WTC11 (cell line): ENCODE measurements around the gene PPIP5K2. TPM values are rescaled to one million over a fixed set of nuclear protein-coding genes. Genes with fewer than 3 reads are reported as not detected.
A peak's percentile ranks its signal among the peaks of the same experiment; 100 is the strongest.

ENCODE experiments used
- ATAC-seq: fragments of 200-7000 bp; cut with Tn5 transposase; 2 replicates; pipeline ENCODE4 v1.10.0; 2021; ENCODE audit warnings: mild to moderate bottlenecking, moderate library complexity
- CTCF ChIA-PET: fragments of 300-600 bp; sonication (Branson Sonifier 250); formaldehyde crosslinking; loops from one replicate; lab custom pipeline; 2021; ENCODE audit warnings: antibody characterized with exemption; lab: Charles Lee
- POLR2A ChIA-PET: fragments of 350-600 bp; sonication (Branson Sonifier 250); formaldehyde crosslinking; loops from one replicate; lab custom pipeline; 2021; ENCODE audit warnings: antibody characterized with exemption; lab: Charles Lee
- DNase-seq: peaks from one replicate; pipeline ENCODE4 v3.0.0; 2021; ENCODE audit warnings: low spot score
- H3K27ac Mint-ChIP-seq: 2 replicates; pipeline ENCODE4 v1.8.0; 2021; ENCODE audit warnings: mixed read lengths
- H3K27me3 Mint-ChIP-seq: 2 replicates; pipeline ENCODE4 v1.8.0; 2021; ENCODE audit warnings: low read depth, mild to moderate bottlenecking, moderate library complexity, mixed read lengths
- H3K36me3 Mint-ChIP-seq: 2 replicates; pipeline ENCODE4 v1.8.0; 2021; ENCODE audit warnings: mixed read lengths
- H3K4me1 Mint-ChIP-seq: 2 replicates; pipeline ENCODE4 v1.8.0; 2022; ENCODE audit warnings: mixed read lengths
- H3K4me3 Mint-ChIP-seq: 2 replicates; pipeline ENCODE4 v1.8.0; 2021; ENCODE audit warnings: mild to moderate bottlenecking, moderate library complexity, mixed read lengths
- H3K9me3 Mint-ChIP-seq: 2 replicates; pipeline ENCODE4 v1.8.0; 2021; ENCODE audit warnings: mixed read lengths
- CREB1 ChIP-seq: sonication (generic); formaldehyde crosslinking; IDR thresholded peaks from 2 replicates; pipeline ENCODE4 v1.8.0; 2023; ENCODE audit warnings: mild to moderate bottlenecking, missing genetic modification reagents
- CREM ChIP-seq: sonication (generic); formaldehyde crosslinking; IDR thresholded peaks from 2 replicates; pipeline ENCODE4 v1.8.1; 2022; ENCODE audit warnings: mild to moderate bottlenecking, missing genetic modification reagents, moderate library complexity
- ELF4 ChIP-seq: sonication (generic); formaldehyde crosslinking; IDR thresholded peaks from 2 replicates; pipeline ENCODE4 v1.8.1; 2022; ENCODE audit warnings: low read depth, mild to moderate bottlenecking, moderate library complexity, missing genetic modification reagents
- ETV6 ChIP-seq: sonication (generic); formaldehyde crosslinking; IDR thresholded peaks from 2 replicates; pipeline ENCODE4 v1.8.1; 2022; ENCODE audit warnings: mild to moderate bottlenecking, missing genetic modification reagents
- GRHL2 ChIP-seq: fragments of 250-450 bp; sonication (Bioruptor Pico); IDR thresholded peaks from 2 replicates; pipeline ENCODE4 v1.8.0; 2022; ENCODE audit warnings: mild to moderate bottlenecking, moderate library complexity; ENCODE audit not compliant: insufficient replicate concordance, severe bottlenecking
- GTF2I ChIP-seq: fragments of 250-450 bp; sonication (Bioruptor Pico); conservative IDR thresholded peaks from 2 replicates; pipeline ENCODE4 v1.4.0; 2021; ENCODE audit warnings: mild to moderate bottlenecking
- HMGA2 ChIP-seq: fragments of 250-450 bp; sonication (Bioruptor Pico); IDR thresholded peaks from 2 replicates; pipeline ENCODE4 v1.4.0; 2021; ENCODE audit warnings: mild to moderate bottlenecking, moderate library complexity
- JAZF1 ChIP-seq: fragments of 250-450 bp; sonication (Bioruptor Pico); IDR thresholded peaks from 2 replicates; pipeline ENCODE4 v1.9.0; 2021; ENCODE audit warnings: moderate library complexity, mild to moderate bottlenecking, inconsistent platforms
- NFE2L1 ChIP-seq: sonication (generic); formaldehyde crosslinking; IDR thresholded peaks from 2 replicates; pipeline ENCODE4 v1.8.1; 2023; ENCODE audit warnings: missing genetic modification reagents
- NR2C2 ChIP-seq: sonication (generic); formaldehyde crosslinking; IDR thresholded peaks from 2 replicates; pipeline ENCODE4 v1.8.0; 2022; ENCODE audit warnings: mild to moderate bottlenecking, missing genetic modification reagents
- RELA ChIP-seq: sonication (generic); formaldehyde crosslinking; IDR thresholded peaks from 2 replicates; pipeline ENCODE4 v1.8.1; 2022; ENCODE audit warnings: missing genetic modification reagents, mild to moderate bottlenecking, borderline replicate concordance
- RORB ChIP-seq: fragments of 250-450 bp; sonication (Bioruptor Pico); IDR thresholded peaks from 2 replicates; pipeline ENCODE4 v1.9.0; 2021; ENCODE audit warnings: mild to moderate bottlenecking
- SMAD3 ChIP-seq: sonication (generic); formaldehyde crosslinking; IDR thresholded peaks from 2 replicates; pipeline ENCODE4 v1.8.0; 2022; ENCODE audit warnings: missing genetic modification reagents, mild to moderate bottlenecking, borderline replicate concordance
- SP1 ChIP-seq: sonication (generic); formaldehyde crosslinking; conservative IDR thresholded peaks from 2 replicates; pipeline ENCODE4 v1.8.1; 2022; ENCODE audit warnings: missing genetic modification reagents
- TP53 ChIP-seq: sonication (generic); formaldehyde crosslinking; IDR thresholded peaks from 2 replicates; pipeline ENCODE4 v1.8.1; 2023; ENCODE audit warnings: mild to moderate bottlenecking, missing genetic modification reagents
- ZNF121 ChIP-seq: sonication (generic); formaldehyde crosslinking; IDR thresholded peaks from 2 replicates; pipeline ENCODE4 v1.8.0; 2023; ENCODE audit warnings: missing genetic modification reagents
- ZNF263 ChIP-seq: sonication (generic); formaldehyde crosslinking; IDR thresholded peaks from 2 replicates; pipeline ENCODE4 v1.8.1; 2022; ENCODE audit warnings: low read depth, mild to moderate bottlenecking, moderate library complexity, missing genetic modification reagents
- ZNF317 ChIP-seq: sonication (generic); formaldehyde crosslinking; IDR thresholded peaks from 2 replicates; pipeline ENCODE4 v1.8.1; 2023; ENCODE audit warnings: low read depth, mild to moderate bottlenecking, moderate library complexity, missing genetic modification reagents, borderline replicate concordance
- total RNA-seq: library from RNA; stranded (reverse); gene quantifications from 3 replicates; pipeline ENCODE4 v1.2.3, GENCODE V29; 2021
- TF ChIP-seq, protein P1 (sequence below): sonication (generic); formaldehyde crosslinking; IDR thresholded peaks from 2 replicates; pipeline ENCODE4 v1.8.1; 2022; ENCODE audit warnings: mild to moderate bottlenecking, moderate library complexity, missing genetic modification reagents
- TF ChIP-seq, protein P2 (sequence below): sonication (generic); formaldehyde crosslinking; IDR thresholded peaks from 2 replicates; pipeline ENCODE4 v1.8.0; 2022; ENCODE audit warnings: mild to moderate bottlenecking, missing genetic modification reagents
- TF ChIP-seq, protein P3 (sequence below): fragments of 200-600 bp; IDR thresholded peaks from 2 replicates; pipeline ENCODE4 v1.8.0; 2022; ENCODE audit warnings: antibody characterized with exemption
- TF ChIP-seq, protein P4 (sequence below): sonication (generic); formaldehyde crosslinking; IDR thresholded peaks from 2 replicates; pipeline ENCODE4 v1.8.1; 2022; ENCODE audit warnings: mild to moderate bottlenecking, missing genetic modification reagents, moderate library complexity, borderline replicate concordance
- TF ChIP-seq, protein P5 (sequence below): sonication (generic); formaldehyde crosslinking; IDR thresholded peaks from 2 replicates; pipeline ENCODE4 v1.8.0; 2023; ENCODE audit warnings: mild to moderate bottlenecking, missing genetic modification reagents
- TF ChIP-seq, protein P6 (sequence below): fragments of 250-450 bp; sonication (Bioruptor Pico); conservative IDR thresholded peaks from 2 replicates; pipeline ENCODE4 v1.9.0; 2021; ENCODE audit warnings: mild to moderate bottlenecking

Gene PPIP5K2
- total RNA-seq, 1 experiment from 2014 or later: 67.6 TPM

DNA sequence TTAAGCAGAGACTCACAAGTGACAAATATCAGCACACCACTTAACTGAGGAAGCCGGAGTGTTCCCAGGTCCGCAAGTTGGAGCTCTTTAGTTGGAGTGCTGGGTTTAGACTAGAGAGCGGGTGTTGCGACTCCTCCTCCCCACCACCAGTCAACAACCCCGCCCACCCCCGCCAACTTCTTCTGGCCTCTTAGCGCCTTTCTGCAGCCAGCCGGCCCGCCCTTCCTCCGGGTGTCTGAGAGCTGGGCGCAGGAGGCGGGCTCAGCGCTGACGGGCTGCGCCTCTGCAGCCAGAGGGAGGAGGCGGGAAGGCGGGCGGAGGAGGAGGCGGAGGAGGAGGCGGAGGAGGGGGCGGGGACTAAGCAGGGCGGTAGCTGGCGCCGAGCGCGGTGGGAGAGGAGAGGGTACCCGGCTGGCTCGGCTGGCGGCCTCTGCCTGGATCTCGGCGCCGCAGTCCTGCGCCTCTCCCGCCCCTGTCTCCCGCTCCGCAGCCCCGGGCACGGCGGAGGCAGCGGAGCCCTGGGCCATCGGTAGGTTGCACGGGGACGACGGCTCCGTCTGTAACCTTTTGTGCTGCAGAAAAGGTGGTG is 138.4 kb downstream of the PPIP5K2 start, which contains the start of gene MACIR:
MACIR (plus strand) TSS at position 396 of the 589 bp plus-strand sequence. CDS start 17,157 bp downstream, outside the sequence.
- no peaks in the 10 kb centered on the region for H3K27me3 Mint-ChIP-seq
- DNase-seq: peak; percentile 97
- POLR2A ChIA-PET: interaction anchor here (0.8 to 3.4 kb wide), 15 partner anchors 10 to 228 kb away, joined by 3 to 15 read pairs (median 3); partner anchors contain the start of genes GIN1 and PPIP5K2
- ATAC-seq: peak; percentile 94
- H3K4me1 Mint-ChIP-seq: peaks cover 39% of the 10 kb centered on the region
- H3K9me3 Mint-ChIP-seq: no peaks in the 10 kb centered on the region
- H3K4me3 Mint-ChIP-seq: peak within 1 kb of the TSS; percentile 95
- CTCF ChIA-PET: interaction anchor here (0.6 to 2.7 kb wide), 21 partner anchors 11 to 696 kb away, joined by 3 to 17 read pairs (median 4); partner anchors contain the start of genes GIN1 and PPIP5K2
- peak within 1 kb of the TSS; percentile 91 for H3K27ac Mint-ChIP-seq
- H3K36me3 Mint-ChIP-seq: no peaks in the 10 kb centered on the region
- TF ChIP-seq GRHL2 (no peak), JAZF1 (CRISPR knock-in tag) (no peak), ZNF263 (CRISPR knock-in tag) (peak; percentile 56), NFE2L1 (CRISPR knock-in tag) (no peak), ZNF317 (0 out of 2 replicates have a peak, but pooled peaks have one; percentile 26), CREB1 (no peak), SMAD3 (no peak), HMGA2 (CRISPR knock-in tag) (no peak), RORB (CRISPR knock-in tag) (no peak), ZNF121 (CRISPR knock-in tag) (no peak), CREM (peak; percentile 53; the same call in 1 of the 2 replicates), SP1 (peak; percentile 68; the same call in 1 of the 2 replicates), ELF4 (0 out of 2 replicates have a peak, but pooled peaks have one; percentile 21), TP53 (CRISPR knock-in tag) (no peak), RELA (CRISPR knock-in tag) (no peak), GTF2I (CRISPR knock-in tag) (no peak), NR2C2 (CRISPR knock-in tag) (no peak), ETV6 (CRISPR knock-in tag) (peak; percentile 65)
- TF ChIP-seq, protein P1, sequence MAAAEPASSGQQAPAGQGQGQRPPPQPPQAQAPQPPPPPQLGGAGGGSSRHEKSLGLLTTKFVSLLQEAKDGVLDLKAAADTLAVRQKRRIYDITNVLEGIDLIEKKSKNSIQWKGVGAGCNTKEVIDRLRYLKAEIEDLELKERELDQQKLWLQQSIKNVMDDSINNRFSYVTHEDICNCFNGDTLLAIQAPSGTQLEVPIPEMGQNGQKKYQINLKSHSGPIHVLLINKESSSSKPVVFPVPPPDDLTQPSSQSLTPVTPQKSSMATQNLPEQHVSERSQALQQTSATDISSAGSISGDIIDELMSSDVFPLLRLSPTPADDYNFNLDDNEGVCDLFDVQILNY (CRISPR knock-in tag): peak; percentile 89; the same call in 1 of the 2 replicates
- TF ChIP-seq, protein P2, sequence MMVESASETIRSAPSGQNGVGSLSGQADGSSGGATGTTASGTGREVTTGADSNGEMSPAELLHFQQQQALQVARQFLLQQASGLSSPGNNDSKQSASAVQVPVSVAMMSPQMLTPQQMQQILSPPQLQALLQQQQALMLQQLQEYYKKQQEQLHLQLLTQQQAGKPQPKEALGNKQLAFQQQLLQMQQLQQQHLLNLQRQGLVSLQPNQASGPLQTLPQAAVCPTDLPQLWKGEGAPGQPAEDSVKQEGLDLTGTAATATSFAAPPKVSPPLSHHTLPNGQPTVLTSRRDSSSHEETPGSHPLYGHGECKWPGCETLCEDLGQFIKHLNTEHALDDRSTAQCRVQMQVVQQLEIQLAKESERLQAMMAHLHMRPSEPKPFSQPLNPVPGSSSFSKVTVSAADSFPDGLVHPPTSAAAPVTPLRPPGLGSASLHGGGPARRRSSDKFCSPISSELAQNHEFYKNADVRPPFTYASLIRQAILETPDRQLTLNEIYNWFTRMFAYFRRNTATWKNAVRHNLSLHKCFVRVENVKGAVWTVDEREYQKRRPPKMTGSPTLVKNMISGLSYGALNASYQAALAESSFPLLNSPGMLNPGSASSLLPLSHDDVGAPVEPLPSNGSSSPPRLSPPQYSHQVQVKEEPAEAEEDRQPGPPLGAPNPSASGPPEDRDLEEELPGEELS: no peak
- TF ChIP-seq, protein P3, sequence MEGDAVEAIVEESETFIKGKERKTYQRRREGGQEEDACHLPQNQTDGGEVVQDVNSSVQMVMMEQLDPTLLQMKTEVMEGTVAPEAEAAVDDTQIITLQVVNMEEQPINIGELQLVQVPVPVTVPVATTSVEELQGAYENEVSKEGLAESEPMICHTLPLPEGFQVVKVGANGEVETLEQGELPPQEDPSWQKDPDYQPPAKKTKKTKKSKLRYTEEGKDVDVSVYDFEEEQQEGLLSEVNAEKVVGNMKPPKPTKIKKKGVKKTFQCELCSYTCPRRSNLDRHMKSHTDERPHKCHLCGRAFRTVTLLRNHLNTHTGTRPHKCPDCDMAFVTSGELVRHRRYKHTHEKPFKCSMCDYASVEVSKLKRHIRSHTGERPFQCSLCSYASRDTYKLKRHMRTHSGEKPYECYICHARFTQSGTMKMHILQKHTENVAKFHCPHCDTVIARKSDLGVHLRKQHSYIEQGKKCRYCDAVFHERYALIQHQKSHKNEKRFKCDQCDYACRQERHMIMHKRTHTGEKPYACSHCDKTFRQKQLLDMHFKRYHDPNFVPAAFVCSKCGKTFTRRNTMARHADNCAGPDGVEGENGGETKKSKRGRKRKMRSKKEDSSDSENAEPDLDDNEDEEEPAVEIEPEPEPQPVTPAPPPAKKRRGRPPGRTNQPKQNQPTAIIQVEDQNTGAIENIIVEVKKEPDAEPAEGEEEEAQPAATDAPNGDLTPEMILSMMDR: no peak
- TF ChIP-seq, protein P4, sequence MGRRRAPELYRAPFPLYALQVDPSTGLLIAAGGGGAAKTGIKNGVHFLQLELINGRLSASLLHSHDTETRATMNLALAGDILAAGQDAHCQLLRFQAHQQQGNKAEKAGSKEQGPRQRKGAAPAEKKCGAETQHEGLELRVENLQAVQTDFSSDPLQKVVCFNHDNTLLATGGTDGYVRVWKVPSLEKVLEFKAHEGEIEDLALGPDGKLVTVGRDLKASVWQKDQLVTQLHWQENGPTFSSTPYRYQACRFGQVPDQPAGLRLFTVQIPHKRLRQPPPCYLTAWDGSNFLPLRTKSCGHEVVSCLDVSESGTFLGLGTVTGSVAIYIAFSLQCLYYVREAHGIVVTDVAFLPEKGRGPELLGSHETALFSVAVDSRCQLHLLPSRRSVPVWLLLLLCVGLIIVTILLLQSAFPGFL (CRISPR knock-in tag): no peak
- TF ChIP-seq, protein P5, sequence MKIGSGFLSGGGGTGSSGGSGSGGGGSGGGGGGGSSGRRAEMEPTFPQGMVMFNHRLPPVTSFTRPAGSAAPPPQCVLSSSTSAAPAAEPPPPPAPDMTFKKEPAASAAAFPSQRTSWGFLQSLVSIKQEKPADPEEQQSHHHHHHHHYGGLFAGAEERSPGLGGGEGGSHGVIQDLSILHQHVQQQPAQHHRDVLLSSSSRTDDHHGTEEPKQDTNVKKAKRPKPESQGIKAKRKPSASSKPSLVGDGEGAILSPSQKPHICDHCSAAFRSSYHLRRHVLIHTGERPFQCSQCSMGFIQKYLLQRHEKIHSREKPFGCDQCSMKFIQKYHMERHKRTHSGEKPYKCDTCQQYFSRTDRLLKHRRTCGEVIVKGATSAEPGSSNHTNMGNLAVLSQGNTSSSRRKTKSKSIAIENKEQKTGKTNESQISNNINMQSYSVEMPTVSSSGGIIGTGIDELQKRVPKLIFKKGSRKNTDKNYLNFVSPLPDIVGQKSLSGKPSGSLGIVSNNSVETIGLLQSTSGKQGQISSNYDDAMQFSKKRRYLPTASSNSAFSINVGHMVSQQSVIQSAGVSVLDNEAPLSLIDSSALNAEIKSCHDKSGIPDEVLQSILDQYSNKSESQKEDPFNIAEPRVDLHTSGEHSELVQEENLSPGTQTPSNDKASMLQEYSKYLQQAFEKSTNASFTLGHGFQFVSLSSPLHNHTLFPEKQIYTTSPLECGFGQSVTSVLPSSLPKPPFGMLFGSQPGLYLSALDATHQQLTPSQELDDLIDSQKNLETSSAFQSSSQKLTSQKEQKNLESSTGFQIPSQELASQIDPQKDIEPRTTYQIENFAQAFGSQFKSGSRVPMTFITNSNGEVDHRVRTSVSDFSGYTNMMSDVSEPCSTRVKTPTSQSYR (CRISPR knock-in tag): no peak
- TF ChIP-seq, protein P6, sequence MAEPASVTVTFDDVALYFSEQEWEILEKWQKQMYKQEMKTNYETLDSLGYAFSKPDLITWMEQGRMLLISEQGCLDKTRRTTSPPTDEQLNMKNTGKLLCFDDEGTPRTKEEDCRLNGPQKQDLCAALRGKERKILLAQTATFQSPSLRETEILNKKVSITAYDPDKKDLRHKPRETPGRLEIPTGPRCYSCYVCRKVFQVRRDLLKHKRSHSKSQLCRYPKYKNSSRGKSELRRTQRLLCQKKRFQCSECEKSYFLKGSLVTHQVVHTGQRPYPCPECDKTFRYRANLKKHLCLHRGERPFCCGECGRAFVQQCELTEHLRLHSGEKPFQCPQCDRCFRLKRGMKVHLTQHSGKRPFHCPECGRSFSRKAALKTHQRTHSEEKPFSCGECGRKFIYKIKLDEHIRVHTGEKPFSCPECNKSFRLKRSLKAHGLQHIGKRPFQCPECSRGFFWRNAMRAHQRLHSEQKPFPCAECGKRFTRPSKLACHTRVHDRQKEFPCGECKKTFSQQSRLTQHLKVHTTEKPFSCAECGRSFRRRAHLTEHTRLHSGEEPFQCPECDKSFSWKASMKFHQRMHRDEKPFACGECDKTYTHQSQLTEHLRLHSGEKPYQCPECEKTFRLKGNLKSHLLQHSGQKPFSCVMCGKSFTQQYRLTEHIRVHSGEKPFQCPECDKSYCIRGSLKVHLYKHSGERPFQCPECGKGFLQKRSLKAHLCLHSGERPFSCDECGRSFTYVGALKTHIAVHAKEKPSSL (CRISPR knock-in tag): no peak
